Occipital lobe (tissue), 2 donors: ENCODE measurements around the gene ELOVL5. TPM values are rescaled to one million over a fixed set of nuclear protein-coding genes. Genes with fewer than 3 reads are reported as not detected.
"Not testable (repeated sequence)": the region's sequence is repeated elsewhere in the genome, so short reads cannot be mapped to it uniquely, and the experiment has no call there.

Experiments used
- DNase-seq: peaks from one replicate; lab custom pipeline; 2025; lab: John Stamatoyannopoulos, UW
- total RNA-seq: library from RNA; depleted of rRNA; stranded (reverse); fragments of >200 nt; gene quantifications from one replicate; pipeline ENCODE4 v1.2.3, GENCODE V29; 2014

ELOVL5 gene
- total RNA-seq, 1 donor from 2014 or later, result 54.1 TPM

DNA sequence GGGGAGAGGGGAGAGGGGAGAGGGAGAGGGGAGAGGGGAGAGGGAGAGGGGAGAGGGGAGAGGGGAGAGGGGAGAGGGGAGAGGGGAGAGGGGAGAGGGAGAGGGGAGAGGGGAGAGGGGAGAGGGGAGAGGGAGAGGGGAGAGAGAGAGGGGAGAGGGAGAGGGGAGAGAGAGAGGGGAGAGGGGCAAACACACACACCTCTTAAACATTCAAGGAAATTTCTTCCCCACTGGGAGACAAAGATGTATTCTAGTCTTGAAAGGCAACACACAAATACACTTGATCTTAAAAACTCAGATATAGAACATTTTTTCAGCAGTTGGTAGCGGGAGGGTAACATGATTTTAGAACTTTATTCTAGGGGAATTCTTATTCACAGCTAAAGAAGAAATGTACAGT lies 42.5 kb downstream of the ELOVL5 start:
- not testable (repeated sequence) for DNase-seq

GRCh38 chr6:53305506-53306005 lies 43.2 kb downstream of the ELOVL5 start:
- not testable (repeated sequence) for DNase-seq

DNA sequence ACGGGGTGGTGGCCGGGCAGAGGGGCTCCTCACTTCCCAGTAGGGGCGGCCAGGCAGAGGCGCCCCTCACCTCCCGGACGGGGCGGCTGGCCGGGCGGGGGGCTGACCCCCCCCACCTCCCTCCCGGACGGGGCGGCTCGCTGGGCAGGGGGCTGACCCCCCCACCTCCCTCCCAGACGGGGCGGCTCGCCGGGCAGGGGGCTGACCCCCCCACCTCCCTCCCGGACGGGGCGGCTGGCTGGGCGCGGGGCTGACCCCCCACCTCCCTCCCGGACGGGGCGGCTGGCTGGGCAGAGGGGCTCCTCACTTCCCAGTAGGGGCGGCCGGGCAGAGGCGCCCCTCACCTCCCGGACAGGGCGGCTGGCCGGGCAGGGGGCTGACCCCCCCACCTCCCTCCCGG lies 43.8 kb downstream of the ELOVL5 start:
- DNase-seq, result not testable (repeated sequence)

- no peak for DNase-seq
Measured at GRCh38 chr6:53302678-53303360, 45.9 kb downstream of the ELOVL5 start.

GRCh38 chr6:53301801-53302537 lies 46.8 kb downstream of the ELOVL5 start:
- no peak for DNase-seq

- DNase-seq, result peak; percentile 46
Measured at GRCh38 chr6:53300656-53301551, 47.8 kb downstream of the ELOVL5 start.

DNA sequence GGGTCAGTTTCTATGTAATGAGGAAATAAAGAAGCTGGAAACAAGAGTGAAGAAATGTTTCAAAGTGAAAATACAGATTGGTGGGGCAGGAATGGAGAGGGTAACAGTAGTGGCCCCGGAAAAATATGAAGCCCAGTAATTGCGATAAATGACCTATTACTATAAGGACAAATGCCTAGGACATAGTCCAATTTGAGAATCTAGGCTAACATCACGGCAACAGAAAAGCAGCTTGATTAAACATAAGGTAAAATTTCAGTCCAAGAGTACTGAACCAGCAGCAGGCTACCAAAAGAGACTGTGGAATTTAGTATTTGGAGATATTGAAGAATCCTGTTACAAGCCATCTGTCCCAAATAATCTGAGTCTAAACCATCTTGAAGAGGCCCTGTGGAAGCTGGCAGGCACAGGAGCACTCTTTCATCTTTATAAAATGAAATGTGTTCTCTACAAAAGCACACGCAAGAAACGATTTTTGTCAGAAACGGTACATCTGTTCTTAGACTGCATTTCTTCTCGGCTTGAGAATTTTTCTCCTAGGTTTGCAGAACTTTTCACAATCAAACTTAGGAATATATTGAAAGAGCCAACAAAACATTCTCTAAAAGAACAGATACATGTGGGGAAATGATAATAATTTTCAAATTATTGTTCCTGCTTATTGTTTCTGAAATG lies 49.3 kb downstream of the ELOVL5 start:
- DNase-seq, result no peak

- no peak for DNase-seq
Measured at GRCh38 chr6:53297004-53297403, 51.7 kb downstream of the ELOVL5 start.

GRCh38 chr6:53295176-53295575 lies 53.6 kb downstream of the ELOVL5 start:
- DNase-seq, result no peak

DNA sequence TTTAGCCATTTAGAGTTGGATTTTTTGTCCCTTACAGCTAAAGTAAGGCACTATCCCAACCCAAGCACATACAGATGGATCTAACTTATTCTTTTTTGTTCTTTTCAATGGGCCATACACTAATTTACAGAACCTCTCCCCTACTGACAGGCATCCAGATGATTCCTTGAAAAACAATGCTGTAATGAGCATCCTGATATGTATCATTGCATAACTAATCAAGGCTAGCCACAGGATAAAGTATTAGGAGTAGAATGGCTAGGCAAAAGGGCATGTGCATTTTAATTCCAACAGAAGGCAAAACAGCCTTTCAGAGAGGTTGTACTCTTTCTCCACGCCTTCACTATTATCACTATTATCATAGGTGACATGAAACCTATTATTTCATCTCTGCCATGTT lies 54.1 kb downstream of the ELOVL5 start:
- no peak for DNase-seq

- no peak for DNase-seq
Measured at GRCh38 chr6:53294095-53294494, 54.7 kb downstream of the ELOVL5 start.

DNA sequence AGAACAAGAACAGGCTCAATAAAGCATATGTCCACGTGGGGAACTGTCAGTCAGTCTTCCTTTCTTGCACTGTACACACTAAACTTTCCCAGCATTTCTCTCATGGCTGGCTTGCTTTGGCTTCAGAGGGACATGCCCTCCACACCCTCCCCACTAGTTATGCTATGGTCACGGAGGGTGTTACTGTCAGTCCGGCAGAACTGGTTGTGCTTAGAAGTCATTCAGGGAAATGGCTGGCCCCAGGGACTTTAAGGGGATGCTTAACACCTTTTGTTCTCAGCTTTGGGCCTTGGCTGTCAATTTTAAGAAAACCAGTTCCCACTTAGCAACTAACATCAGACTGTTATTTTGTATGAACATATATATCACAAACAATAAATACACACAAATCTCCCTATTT lies 55.1 kb downstream of the ELOVL5 start:
- DNase-seq, result no peak

DNA sequence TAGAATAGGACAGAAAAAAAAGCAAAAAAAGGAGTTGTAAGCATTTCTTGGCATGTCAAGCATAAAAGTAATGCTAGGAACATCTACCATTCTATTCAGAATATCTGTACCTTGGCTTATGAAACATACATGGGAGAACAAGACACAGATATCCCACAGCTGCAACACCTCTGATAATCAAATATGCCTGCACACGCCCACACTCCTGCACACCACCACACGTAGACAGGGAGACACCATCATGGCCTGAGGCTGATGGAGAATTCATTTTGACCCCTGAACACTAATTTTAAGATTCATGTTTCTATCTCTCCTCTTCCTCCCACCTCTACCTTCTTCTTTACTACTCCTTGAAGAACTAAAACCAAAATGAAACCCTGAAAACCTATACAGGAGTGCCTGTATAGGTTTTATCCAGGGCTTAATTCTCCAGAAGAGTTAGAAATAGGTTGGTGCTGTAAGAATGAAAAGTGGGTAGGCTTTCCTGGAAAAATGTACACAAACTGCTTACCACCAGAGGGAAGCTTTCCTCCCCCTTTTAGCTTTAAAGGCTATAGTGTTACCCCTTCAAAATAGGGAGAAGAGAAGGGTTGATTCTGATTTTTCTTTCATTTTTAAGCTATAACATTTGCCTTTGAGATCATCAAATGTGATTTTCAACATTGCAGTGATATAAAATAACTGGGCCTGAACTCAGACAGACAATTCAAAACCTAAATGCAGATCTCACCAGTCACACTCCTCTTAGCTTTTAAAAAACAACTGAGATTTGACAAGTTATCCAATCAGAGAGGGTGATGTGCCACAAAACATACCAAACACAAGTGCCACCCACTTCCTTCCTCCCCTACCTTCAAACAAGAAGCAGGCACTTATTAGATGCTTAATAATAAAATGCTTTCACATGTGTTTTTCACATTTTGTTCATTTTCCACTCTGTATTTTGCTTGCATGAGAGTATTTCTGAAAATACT lies 57.9 kb downstream of the ELOVL5 start:
- DNase-seq, result no peak

GRCh38 chr6:53287336-53288225 lies 61.2 kb downstream of the ELOVL5 start:
- DNase-seq, result no peak

DNA sequence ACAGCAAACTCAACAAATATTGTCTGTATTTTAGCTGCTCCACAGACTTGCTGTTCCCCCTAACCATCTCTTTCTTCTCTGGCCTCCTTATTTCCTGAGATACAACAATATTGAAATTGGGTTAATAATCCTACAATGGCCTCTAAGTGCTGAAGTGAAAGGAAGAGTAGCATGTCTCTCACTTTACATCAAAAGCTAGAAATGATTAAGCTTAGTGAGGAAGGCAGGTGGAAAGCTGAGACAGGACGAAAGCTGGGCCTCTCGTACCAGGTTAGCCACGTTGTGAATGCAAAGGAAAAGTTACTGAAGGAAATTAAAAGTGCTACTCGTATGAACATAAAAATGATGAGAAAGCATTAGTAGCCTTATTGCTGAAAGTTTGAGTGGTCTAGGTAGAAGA lies 63.8 kb downstream of the ELOVL5 start:
- no peak for DNase-seq

DNA sequence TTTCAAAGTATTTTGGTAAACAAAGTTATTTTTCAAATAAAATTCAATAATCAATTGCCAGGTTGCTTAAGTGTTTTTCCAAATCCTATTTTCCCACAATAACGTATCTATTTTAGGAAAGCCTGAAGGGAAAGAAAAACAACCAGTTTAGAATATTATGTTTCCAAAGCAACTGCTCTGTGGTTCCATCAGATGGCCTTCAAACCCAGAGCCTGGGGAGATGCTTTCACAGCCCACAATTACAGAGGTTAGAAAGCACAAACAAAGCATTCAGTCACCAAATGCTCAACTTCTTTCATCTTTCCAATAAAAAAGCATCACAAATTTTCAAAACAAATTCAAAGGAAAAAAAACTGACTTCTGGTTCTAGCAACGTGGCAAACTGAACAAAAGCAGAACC lies 66.0 kb downstream of the ELOVL5 start:
- no peak for DNase-seq

GRCh38 chr6:53282234-53282633 lies 66.5 kb downstream of the ELOVL5 start:
- no peak for DNase-seq

- DNase-seq, result no peak
Measured at GRCh38 chr6:53281518-53282215, 67.1 kb downstream of the ELOVL5 start.
